GM10266 (cell line): ENCODE results near the gene DTNBP1.

Experiments used
- DNase-seq: peaks from one replicate; pipeline ENCODE4 v3.0.0; 2012; ENCODE audit errors: extremely low spot score
- CTCF ChIP-seq: IDR thresholded peaks from 2 replicates; pipeline ENCODE4 v1.5.1; 2012; ENCODE audit warnings: mild to moderate bottlenecking, low read depth; ENCODE audit not compliant: control insufficient read depth, insufficient read depth; ENCODE audit errors: missing control alignments

DTNBP1 gene

GRCh38 chr6:15490242-15491100 lies 172.4 kb downstream of the DTNBP1 start:
- no peak for DNase-seq
- TF ChIP-seq CTCF, result no peak

- TF ChIP-seq CTCF, result no peak
- DNase-seq, result no peak
Measured at GRCh38 chr6:15489261-15489962, 173.4 kb downstream of the DTNBP1 start.

GRCh38 chr6:15487262-15487661 lies 175.6 kb downstream of the DTNBP1 start:
- TF ChIP-seq CTCF, result no peak
- no peak for DNase-seq

- DNase-seq, result no peak
- TF ChIP-seq CTCF, result no peak
Measured at GRCh38 chr6:15485936-15486335, 176.9 kb downstream of the DTNBP1 start.

GRCh38 chr6:15484821-15485220 lies 178.0 kb downstream of the DTNBP1 start:
- DNase-seq, result no peak
- TF ChIP-seq CTCF, result no peak

- DNase-seq, result no peak
- no peak for TF ChIP-seq CTCF
Measured at GRCh38 chr6:15484140-15484539, 178.7 kb downstream of the DTNBP1 start.

GRCh38 chr6:15483060-15483459 lies 179.8 kb downstream of the DTNBP1 start:
- TF ChIP-seq CTCF, result no peak
- no peak for DNase-seq
